ENCODE results near the gene WNT4.

- TF ChIP-seq CTCF (IDR thresholded peaks at IDR 0.05) = no peak
- no peak for TF ChIP-seq POLR2A (IDR thresholded peaks at IDR 0.05)
Observed at GRCh38 chr1:22104865-22105437, 37.9 kb downstream of the WNT4 start.
